ENCODE measurements around the gene GRIK3. TPM values are rescaled to one million over a fixed set of nuclear protein-coding genes. Genes with fewer than 3 reads are reported as not detected.

The GRIK3 gene
- total and polyA plus RNA-seq, 5 donors, result 0.95 to 1.8 (median 1.6) TPM

DNA sequence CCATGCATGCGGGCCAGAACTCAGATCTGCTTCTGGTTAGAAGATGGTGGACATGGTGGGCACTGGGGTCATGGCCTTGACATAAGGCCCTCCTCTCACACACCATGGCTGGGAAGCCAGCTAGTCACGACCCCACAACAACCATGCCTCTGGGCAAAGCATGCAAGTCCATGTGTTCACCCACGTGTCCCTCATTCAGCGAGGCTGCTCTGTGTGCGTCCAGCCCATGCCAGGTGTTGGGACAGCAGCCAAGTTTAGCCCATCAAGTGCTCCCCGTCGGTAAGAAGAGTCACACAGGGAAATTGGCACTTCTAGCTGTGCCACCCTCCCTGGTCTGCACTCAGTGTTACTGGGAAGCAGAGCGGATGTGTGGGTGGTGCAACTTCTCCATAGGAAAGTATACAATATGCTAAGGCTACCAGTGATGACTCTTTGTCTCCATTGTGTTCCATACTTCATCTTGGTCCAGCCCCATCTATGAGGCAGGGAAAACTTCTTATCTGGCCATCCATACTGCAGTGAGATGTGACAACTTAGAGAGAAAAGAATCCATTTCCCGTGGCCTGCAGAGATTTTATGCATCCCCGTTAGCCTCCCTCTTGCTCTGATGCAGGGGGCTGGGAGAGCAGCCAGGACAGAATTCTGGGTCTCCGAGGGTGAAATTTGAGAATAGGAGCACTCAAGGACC lies 198.0 kb downstream of the GRIK3 start:
- H3K9me3 ChIP-seq (ENCODE audit: control insufficient read depth, low read length), result no peaks in the 10 kb centered on the region
- no peaks in the 10 kb centered on the region for H3K27me3 ChIP-seq (ENCODE audit: control insufficient read depth, insufficient read depth)
- intact Hi-C loops (cut with DNase I), result no loop called here
- WGBS, result 68% methylated on average over 11 of the region's 11 CpGs
- no peak overlapping the region for H3K4me3 ChIP-seq (ENCODE audit: low read length)
- no peak overlapping the region for H3K27ac ChIP-seq (ENCODE audit: low read length)
- H3K4me1 ChIP-seq (ENCODE audit: control insufficient read depth, insufficient read depth, low read length), result no peaks in the 10 kb centered on the region
- DNase-seq (no peak), ATAC-seq (no peak)

DNA sequence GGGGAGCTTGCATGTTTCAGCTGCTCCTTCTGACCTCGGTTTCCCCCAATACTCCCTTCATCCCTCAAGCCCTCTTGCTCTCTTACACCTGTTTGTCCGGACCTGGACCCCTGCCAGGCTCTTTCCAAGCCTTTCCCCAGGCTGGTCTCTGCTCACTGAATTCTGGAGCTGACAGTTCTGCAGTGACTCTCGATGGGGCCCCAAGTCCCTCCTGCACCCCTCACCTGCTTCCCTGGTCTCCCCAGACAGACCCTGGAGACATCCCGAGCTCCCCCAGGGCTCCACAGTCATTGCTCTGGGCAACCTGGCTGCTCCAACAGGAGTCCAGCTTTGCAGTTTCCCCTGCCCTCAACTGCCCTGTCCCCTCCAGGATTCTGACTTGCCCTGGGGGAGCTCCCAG lies 198.6 kb downstream of the GRIK3 start:
- ATAC-seq (no peak), DNase-seq (no peak)
- Histone ChIP-seq H3K4me1 (ENCODE audit: control insufficient read depth, insufficient read depth, low read length) (no peaks in the 10 kb centered on the region), H3K9me3 (ENCODE audit: control insufficient read depth, low read length) (no peaks in the 10 kb centered on the region), H3K4me3 (ENCODE audit: low read length) (no peak overlapping the region), H3K27me3 (ENCODE audit: control insufficient read depth, insufficient read depth) (no peaks in the 10 kb centered on the region), H3K27ac (ENCODE audit: low read length) (no peak overlapping the region)
- WGBS, result 66% methylated on average over 4 of the region's 4 CpGs
- intact Hi-C loops (cut with DNase I), result no loop called here

DNA sequence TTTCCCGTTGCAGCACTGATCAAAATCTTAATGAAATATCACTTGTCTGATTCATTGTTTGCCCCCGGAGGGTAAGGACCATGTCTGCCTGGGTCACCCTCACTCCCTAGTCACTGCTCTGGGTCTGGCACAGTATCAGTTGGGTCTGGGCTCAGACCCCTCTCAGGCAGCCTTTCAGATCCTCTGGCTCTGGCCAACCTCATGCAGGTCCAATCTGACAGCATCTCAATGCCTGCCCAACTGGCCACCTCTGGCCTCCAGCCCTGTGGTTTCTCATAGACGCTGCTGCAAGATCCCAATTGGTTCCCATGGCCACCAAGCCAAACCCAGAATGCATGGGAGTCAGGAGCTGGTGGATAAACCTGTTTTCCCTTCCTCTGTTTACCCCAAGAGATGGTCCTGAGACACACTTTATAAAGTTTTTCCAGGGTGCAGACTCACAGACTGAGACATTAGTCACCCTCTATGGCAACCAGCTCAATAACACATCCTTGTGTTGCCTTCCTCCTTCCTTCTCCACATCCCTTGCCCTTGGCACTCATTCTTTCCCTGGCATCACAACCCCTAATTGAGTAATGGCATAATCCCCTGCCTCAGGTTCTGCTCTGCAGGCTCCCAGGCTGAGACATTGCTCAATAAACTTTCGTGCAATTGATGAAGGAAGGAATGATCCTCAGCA lies 199.2 kb downstream of the GRIK3 start:
- 58% methylated on average over 4 of the region's 4 CpGs for WGBS
- Histone ChIP-seq H3K27me3 (ENCODE audit: control insufficient read depth, insufficient read depth) (no peaks in the 10 kb centered on the region), H3K4me3 (ENCODE audit: low read length) (no peak overlapping the region), H3K4me1 (ENCODE audit: control insufficient read depth, insufficient read depth, low read length) (no peaks in the 10 kb centered on the region), H3K27ac (ENCODE audit: low read length) (no peak overlapping the region), H3K9me3 (ENCODE audit: control insufficient read depth, low read length) (no peaks in the 10 kb centered on the region)
- ATAC-seq (no peak), DNase-seq (no peak)
- intact Hi-C loops (cut with DNase I), result no loop called here

DNA sequence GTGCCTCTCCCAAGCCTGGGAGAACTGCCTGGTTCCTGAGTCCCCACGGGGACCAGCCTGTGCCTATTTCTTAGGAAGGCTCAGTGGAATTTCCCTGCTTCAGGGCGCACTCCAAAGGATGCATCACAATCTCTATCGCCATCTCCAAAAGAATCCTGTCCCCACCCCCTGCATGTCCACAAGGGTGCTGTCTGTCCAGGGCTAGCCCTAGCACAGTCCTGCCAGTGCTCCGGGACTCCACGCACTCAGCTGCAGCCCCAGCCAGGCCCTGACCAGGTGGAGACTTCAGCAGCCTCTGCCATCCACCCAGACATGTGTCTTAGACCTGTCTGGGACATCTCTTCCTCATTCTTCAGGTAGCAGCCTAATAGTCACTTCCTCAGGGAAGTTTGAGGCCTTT lies 199.7 kb downstream of the GRIK3 start:
- Histone ChIP-seq H3K4me3 (ENCODE audit: low read length) (no peak overlapping the region), H3K4me1 (ENCODE audit: control insufficient read depth, insufficient read depth, low read length) (no peaks in the 10 kb centered on the region), H3K9me3 (ENCODE audit: control insufficient read depth, low read length) (no peaks in the 10 kb centered on the region), H3K27me3 (ENCODE audit: control insufficient read depth, insufficient read depth) (no peaks in the 10 kb centered on the region), H3K27ac (ENCODE audit: low read length) (no peak overlapping the region)
- DNase-seq, result no peak
- no peak for ATAC-seq
- 79% methylated on average over 5 of the region's 5 CpGs for WGBS
- intact Hi-C loops (cut with DNase I), result no loop called here

DNA sequence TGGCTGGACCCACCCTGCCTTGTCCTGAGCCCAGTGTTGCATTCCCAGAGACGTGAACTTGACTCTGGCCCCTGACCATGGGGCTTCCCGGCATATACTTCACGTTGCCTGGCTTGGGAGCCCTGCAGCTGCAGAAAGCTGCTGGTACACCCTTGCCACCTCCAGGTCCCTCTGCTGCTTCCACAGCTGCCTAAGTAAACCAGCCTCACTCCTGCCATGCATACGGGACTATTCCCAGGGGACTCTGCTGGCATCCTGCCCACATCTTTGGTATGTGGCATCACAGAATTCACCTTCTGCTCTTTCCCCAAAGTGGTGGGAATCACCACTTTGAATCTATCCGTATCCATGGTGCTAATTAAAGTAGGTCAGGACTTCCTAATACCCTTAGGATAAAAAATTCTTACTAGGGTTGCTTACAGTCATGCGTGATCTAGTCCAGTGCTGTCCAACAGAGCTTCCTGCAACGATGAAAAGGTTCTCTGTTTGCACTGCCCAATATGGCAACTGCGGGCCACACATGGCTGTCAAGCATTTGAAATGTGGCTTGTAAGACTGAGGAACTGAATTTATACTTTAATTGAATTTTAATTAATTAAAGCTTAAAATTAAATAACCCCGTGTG lies 203.0 kb downstream of the GRIK3 start:
- DNase-seq, result no peak
- WGBS, result 67% methylated on average over 9 of the region's 9 CpGs
- no peak overlapping the region for H3K27ac ChIP-seq (ENCODE audit: low read length)
- H3K9me3 ChIP-seq (ENCODE audit: control insufficient read depth, low read length), result no peaks in the 10 kb centered on the region
- no peak for ATAC-seq
- H3K4me1 ChIP-seq (ENCODE audit: control insufficient read depth, insufficient read depth, low read length), result no peaks in the 10 kb centered on the region
- no peaks in the 10 kb centered on the region for H3K27me3 ChIP-seq (ENCODE audit: control insufficient read depth, insufficient read depth)
- intact Hi-C loops (cut with DNase I), result no loop called here
- H3K4me3 ChIP-seq (ENCODE audit: low read length), result no peak overlapping the region

DNA sequence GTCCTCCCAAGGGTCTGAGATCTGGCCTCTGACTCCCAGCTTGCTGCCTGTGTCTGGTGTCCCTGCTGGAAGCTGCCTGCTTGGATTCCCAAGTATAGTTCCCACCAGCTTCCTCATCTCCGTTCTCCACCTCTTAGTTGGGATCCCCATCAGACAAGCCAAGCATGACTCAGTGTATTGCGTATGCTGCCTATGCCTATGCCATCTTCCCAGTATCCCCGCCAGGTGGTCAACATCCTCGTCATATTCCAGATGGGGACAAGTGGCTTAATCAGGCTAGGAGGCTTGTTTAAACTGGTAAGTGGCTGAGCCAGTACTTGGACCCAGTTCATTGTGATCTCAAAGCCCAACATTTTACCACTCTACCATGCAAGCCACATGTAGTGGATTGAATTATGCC lies 204.4 kb downstream of the GRIK3 start:
- no peak for ATAC-seq
- 78% methylated on average over 4 of the region's 4 CpGs for WGBS
- Histone ChIP-seq H3K4me1 (ENCODE audit: control insufficient read depth, insufficient read depth, low read length) (no peaks in the 10 kb centered on the region), H3K9me3 (ENCODE audit: control insufficient read depth, low read length) (no peaks in the 10 kb centered on the region), H3K4me3 (ENCODE audit: low read length) (no peak overlapping the region), H3K27me3 (ENCODE audit: control insufficient read depth, insufficient read depth) (no peaks in the 10 kb centered on the region), H3K27ac (ENCODE audit: low read length) (no peak overlapping the region)
- no peak for DNase-seq
- intact Hi-C loops (cut with DNase I), result no loop called here

DNA sequence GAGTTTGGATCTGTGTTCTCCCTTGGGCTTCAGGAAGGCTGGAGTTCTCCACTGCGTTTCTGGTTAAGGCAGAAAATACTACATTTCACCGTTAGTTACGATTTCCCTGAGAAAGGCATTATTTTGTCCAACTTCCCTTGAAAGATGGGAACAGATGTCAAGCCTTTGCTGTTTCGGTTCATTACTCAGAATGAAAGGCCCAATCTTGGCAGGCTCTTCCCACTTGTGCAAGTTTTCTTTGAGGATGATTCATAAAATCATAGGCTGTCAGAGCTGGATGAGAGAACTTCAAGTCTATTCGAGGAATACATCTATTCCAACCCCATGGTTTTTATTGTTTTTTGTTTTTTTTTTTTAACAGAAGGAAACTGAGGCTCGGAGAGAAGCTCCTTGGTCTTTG lies 205.2 kb downstream of the GRIK3 start:
- WGBS, result 77% methylated on average over 6 of the region's 6 CpGs
- Histone ChIP-seq H3K4me1 (ENCODE audit: control insufficient read depth, insufficient read depth, low read length) (no peaks in the 10 kb centered on the region), H3K27me3 (ENCODE audit: control insufficient read depth, insufficient read depth) (no peaks in the 10 kb centered on the region)

DNA sequence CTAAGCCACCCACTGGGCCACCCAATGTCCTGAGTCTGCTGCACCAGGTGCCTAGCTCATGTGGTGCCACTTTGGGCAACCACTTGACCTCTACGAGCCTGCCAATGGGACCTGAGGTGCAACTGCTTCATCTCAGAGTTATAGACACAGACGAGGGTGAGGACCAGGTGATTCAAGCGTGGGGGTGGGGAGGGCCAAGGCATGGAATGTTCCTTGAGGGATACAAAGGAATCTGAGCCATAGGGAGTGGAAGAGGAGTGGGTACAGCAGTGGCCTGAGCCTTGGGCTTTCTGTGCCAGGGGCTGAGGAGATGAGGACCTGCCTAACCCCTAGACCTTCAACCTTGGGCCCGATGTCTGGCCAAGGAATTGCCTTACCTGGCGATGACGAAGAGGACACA lies 209.1 kb downstream of the GRIK3 start:
- Histone ChIP-seq H3K27me3 (ENCODE audit: control insufficient read depth, insufficient read depth) (no peaks in the 10 kb centered on the region), H3K9me3 (ENCODE audit: control insufficient read depth, low read length) (no peaks in the 10 kb centered on the region), H3K4me3 (ENCODE audit: low read length) (no peak overlapping the region), H3K27ac (ENCODE audit: low read length) (no peak overlapping the region), H3K4me1 (ENCODE audit: control insufficient read depth, insufficient read depth, low read length) (no peaks in the 10 kb centered on the region)
- intact Hi-C loops (cut with DNase I), result no loop called here
- ATAC-seq (no peak), DNase-seq (no peak)
- WGBS, result 81% methylated on average over 6 of the region's 6 CpGs

More for the DNA sequence above, 205.2 kb downstream of the GRIK3 start:
- DNase-seq (no peak), ATAC-seq (no peak)
- H3K4me3 ChIP-seq (ENCODE audit: low read length), result no peak overlapping the region
- intact Hi-C loops (cut with DNase I), result no loop called here
- H3K27ac ChIP-seq (ENCODE audit: low read length), result no peak overlapping the region
- no peaks in the 10 kb centered on the region for H3K9me3 ChIP-seq (ENCODE audit: control insufficient read depth, low read length)

DNA sequence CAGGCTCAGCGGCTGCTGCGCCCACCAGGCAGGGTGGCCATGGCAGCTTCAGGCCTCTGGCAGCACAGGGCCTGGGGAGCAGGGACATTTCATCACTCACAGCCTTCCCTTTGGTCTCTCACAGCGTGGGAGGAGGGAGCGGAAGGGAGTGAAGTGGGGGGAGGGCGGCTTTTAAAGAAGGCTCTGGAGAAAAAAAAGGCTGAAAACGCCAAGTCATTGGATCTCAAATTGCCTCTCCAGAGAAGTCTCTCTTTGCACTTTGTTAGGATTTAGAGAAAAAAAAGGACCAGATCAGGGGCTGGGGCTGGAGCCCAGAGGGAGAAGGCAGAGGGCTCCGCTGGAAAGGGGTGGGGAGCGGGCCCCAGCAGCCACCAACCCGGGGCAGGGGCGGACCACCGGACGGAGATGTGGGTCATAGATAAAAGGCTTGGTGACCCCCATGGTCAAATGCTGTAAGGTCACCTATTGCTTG lies 209.9 kb downstream of the GRIK3 start:
- WGBS, result 18% methylated on average over 12 of the region's 12 CpGs

DNA sequence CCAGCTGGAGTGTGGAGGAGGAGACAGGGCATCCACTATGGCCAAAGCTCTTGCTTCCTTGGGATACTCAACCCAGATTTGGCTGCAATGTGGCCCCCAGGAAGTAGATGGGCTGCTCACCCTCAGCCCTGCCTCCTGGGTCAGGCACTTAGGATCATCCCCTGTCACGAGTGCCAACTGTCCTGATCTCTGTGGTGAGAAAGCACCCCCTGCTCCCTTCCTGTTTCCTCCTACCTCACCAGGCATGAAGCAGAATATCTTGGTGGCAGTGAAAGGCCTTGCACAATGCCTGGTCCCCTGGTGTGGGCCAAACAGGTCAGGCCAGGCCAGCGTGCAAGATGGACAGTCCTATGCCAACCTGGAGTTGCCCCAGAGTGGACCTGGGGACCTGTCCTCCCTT lies 211.7 kb downstream of the GRIK3 start:
- Histone ChIP-seq H3K9me3 (ENCODE audit: control insufficient read depth, low read length) (no peaks in the 10 kb centered on the region), H3K27ac (ENCODE audit: low read length) (no peak overlapping the region), H3K4me1 (ENCODE audit: control insufficient read depth, insufficient read depth, low read length) (no peaks in the 10 kb centered on the region), H3K27me3 (ENCODE audit: control insufficient read depth, insufficient read depth) (no peaks in the 10 kb centered on the region), H3K4me3 (ENCODE audit: low read length) (no peak overlapping the region)
- WGBS, result 45% methylated on average over 2 of the region's 2 CpGs
- DNase-seq (no peak), ATAC-seq (no peak)
- intact Hi-C loops (cut with DNase I), result no loop called here

More for the DNA sequence above, 209.9 kb downstream of the GRIK3 start:
- Histone ChIP-seq H3K27ac (ENCODE audit: low read length) (no peak overlapping the region), H3K9me3 (ENCODE audit: control insufficient read depth, low read length) (no peaks in the 10 kb centered on the region), H3K27me3 (ENCODE audit: control insufficient read depth, insufficient read depth) (no peaks in the 10 kb centered on the region), H3K4me3 (ENCODE audit: low read length) (no peak overlapping the region), H3K4me1 (ENCODE audit: control insufficient read depth, insufficient read depth, low read length) (no peaks in the 10 kb centered on the region)
- intact Hi-C loops (cut with DNase I), result no loop called here
- DNase-seq (no peak), ATAC-seq (no peak)

DNA sequence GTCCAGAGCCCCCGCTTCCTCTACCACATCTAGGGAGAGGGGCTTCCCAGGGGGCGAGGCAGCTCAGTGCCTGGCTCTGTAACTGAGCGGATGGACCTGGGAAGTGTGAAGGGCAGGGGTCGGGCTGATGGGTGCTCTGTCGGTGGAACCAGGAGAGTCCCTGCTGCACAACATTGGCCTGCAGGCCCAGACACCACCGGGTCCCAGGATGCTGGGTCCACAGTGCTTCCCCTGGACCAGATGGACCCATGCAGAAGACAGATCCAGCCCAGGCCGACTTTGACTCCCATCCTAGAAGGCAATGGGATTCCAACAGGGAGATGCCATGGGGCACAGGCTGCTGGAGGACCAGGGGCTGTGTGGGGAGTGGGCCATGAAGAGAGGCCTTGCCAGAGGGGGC lies 212.9 kb downstream of the GRIK3 start:
- DNase-seq, result no peak
- Histone ChIP-seq H3K9me3 (ENCODE audit: control insufficient read depth, low read length) (no peaks in the 10 kb centered on the region), H3K27me3 (ENCODE audit: control insufficient read depth, insufficient read depth) (no peaks in the 10 kb centered on the region), H3K4me1 (ENCODE audit: control insufficient read depth, insufficient read depth, low read length) (no peaks in the 10 kb centered on the region), H3K27ac (ENCODE audit: low read length) (no peak overlapping the region), H3K4me3 (ENCODE audit: low read length) (no peak overlapping the region)
- no peak for ATAC-seq
- WGBS, result 75% methylated on average over 7 of the region's 7 CpGs
- intact Hi-C loops (cut with DNase I), result no loop called here
